Measurements from ENCODE around the gene CHST12. TPM values are rescaled to one million over a fixed set of nuclear protein-coding genes. Genes with fewer than 3 reads are reported as not detected.

CHST12 gene
- total and polyA plus RNA-seq, 10 of the 15 experiments (the other 5 are each of a cell fraction or from before 2014, with no cell fraction given), result 0.05 to 14.2 (median 3.3) TPM

- ATAC-seq (peak; percentile 3; the same call in 2 of the 3 replicates), FAIRE-seq (no peak), DNase-seq (ENCODE audit: low read depth, low spot score) (no peak)
- BruUV-seq (replicated peaks), result no TSS peak
- SMC1A ChIA-PET (ENCODE audit: uncharacterized antibody, unreplicated experiment), result interaction anchor here (1.1 to 1.5 kb wide), 4 partner anchors 7 to 145 kb away, joined by 3 to 5 read pairs (median 4); partner anchors contain the start of genes MRM2 and NUDT1
- intact Hi-C loops (cut with micrococcal nuclease; ENCODE audit: unreplicated experiment), result loop anchor here (2.0 kb wide), 2 partner anchors 40 to 52 kb away; partner anchors contain the start of gene SNX8
- CTCF ChIA-PET, result interaction anchor here (0.6 to 1.5 kb wide), 6 partner anchors 8 to 114 kb away, joined by 3 to 10 read pairs (median 4); no protein-coding TSS in a partner anchor
- H3K4me1 ChIP-seq (ENCODE audit: control insufficient read depth, insufficient read depth, low read length), result peaks cover 12% of the 10 kb centered on the region
- peaks cover 67% of the 10 kb centered on the region for H3K79me2 ChIP-seq (ENCODE audit: control insufficient read depth, insufficient read depth, low read length)
- H3K36me3 ChIP-seq (ENCODE audit: control insufficient read depth in 2 of 2, insufficient read depth in 2 of 2, low read length in 1 of 2), result peaks cover 4 to 12% of the 10 kb centered on the region in 2 experiments; a peak in 2 of 4 replicates
- H3K9ac ChIP-seq (ENCODE audit: control insufficient read depth, insufficient read depth, low read length), result peak overlapping the region; percentile 97
- in situ Hi-C loops (cut with MboI), result loop anchor here (5.0 kb wide), 1 partner anchor 783 kb away; the partner anchor contains the start of gene PSMG3
- under 1% methylated on average over 57 of the region's 92 CpGs for WGBS (ENCODE audit: insufficient coverage, insufficient replicate concordance, low lambda C conversion rate, missing lambda C conversion rate)
- POLR2A ChIA-PET, result interaction anchor here (0.7 to 1.0 kb wide), 4 partner anchors 48 to 1478 kb away, joined by 3 to 4 read pairs (median 4); partner anchors contain the start of gene CHST12
- H3K4me2 ChIP-seq (ENCODE audit: control insufficient read depth, insufficient read depth), result peak overlapping the region; percentile 75
- RAD21 ChIA-PET (ENCODE audit: unreplicated experiment), result interaction anchor here (1.0 to 3.5 kb wide), 6 partner anchors 51 to 145 kb away, joined by 3 to 28 read pairs (median 4); no protein-coding TSS in a partner anchor
- no peaks in the 10 kb centered on the region for H3K9me3 ChIP-seq (replicated peaks; ENCODE audit: control insufficient read depth, insufficient read depth, low read length)
- peak overlapping the region; percentile 99 for H3K27ac ChIP-seq (ENCODE audit: control insufficient read depth, insufficient read depth)
- H3K4me3 ChIP-seq, result peak overlapping the region; percentile 93
- no peak overlapping the region for H2AFZ ChIP-seq (ENCODE audit: control insufficient read depth, low read depth, low read length)
- peaks cover 3% of the 10 kb centered on the region; the same call in 1 of the 2 replicates for H4K20me1 ChIP-seq (ENCODE audit: control insufficient read depth, insufficient read depth)
- no peaks in the 10 kb centered on the region for H3K27me3 ChIP-seq (replicated peaks in 1 of 2; ENCODE audit: control insufficient read depth in 2 of 2, insufficient read depth in 2 of 2, low read length in 1 of 2)
- TF ChIP-seq MXI1 (IDR thresholded peaks at IDR 0.05; ENCODE audit: low read depth, low read length) (no peak), YY1 (IDR thresholded peaks at IDR 0.05; ENCODE audit: low read depth, low read length) (no peak), PML (IDR thresholded peaks at IDR 0.05; ENCODE audit: low read length) (no peak; the same call in 1 of the 2 replicates), IKZF1 (conservative IDR thresholded peaks at IDR 0.05) (0 out of 2 replicates have a peak, but pooled peaks have one; percentile 6), SKIL (IDR thresholded peaks at IDR 0.05; ENCODE audit: low read depth, poor library complexity, severe bottlenecking) (no peak), MEF2B (IDR thresholded peaks at IDR 0.05; ENCODE audit: partially characterized antibody, poor library complexity, severe bottlenecking) (no peak), WRNIP1 (IDR thresholded peaks at IDR 0.05; ENCODE audit: borderline replicate concordance, low read depth, low read length) (no peak), KAT2A (conservative IDR thresholded peaks at IDR 0.05; ENCODE audit: control insufficient read depth, low read depth, low read length) (no peak), POLR2AphosphoS5 (IDR thresholded peaks at IDR 0.05; ENCODE audit: low read length) (peak; percentile 14; the same call in 1 of the 2 replicates), TARDBP (IDR thresholded peaks at IDR 0.05; ENCODE audit: borderline replicate concordance) (no peak), E2F8 (IDR thresholded peaks at IDR 0.05; ENCODE audit: low read depth, partially characterized antibody) (no peak), ZNF687 (IDR thresholded peaks at IDR 0.05) (0 out of 2 replicates have a peak, but pooled peaks have one; percentile 3), ESRRA (IDR thresholded peaks at IDR 0.05; ENCODE audit: low read length) (no peak)
Measured at GRCh38 chr7:2354939-2355704, 48.3 kb upstream of the CHST12 start.

Data from GM12878 (cell line).